B cell (primary cell): Measurements from ENCODE around the gene SPECC1L. TPM values are rescaled to one million over a fixed set of nuclear protein-coding genes. Genes with fewer than 3 reads are reported as not detected.

Source experiments
- ATAC-seq: fragments of 200-7000 bp; cut with Tn5 transposase; one replicate; pipeline ENCODE4 v1.10.0; 2021; ENCODE audit warnings: low read depth, mild to moderate bottlenecking, moderate number of reproducible peaks, moderate library complexity
- CTCF ChIA-PET: fragments of 350-600 bp; sonication (Branson Sonifier 250); formaldehyde crosslinking; loops from one replicate; lab custom pipeline; 2021; ENCODE audit warnings: antibody characterized with exemption, inconsistent platforms; lab: Charles Lee
- POLR2A ChIA-PET: fragments of 350-600 bp; sonication (Branson Sonifier 250); formaldehyde crosslinking; loops from one replicate; lab custom pipeline; 2021; ENCODE audit warnings: antibody characterized with exemption; lab: Charles Lee
- DNase-seq: peaks from one replicate; pipeline ENCODE4 v3.0.0; 2013
- H2AFZ ChIP-seq: 2 replicates; pipeline ENCODE4 v1.6.1; 2012; ENCODE audit warnings: mild to moderate bottlenecking, low read depth, low read length; ENCODE audit not compliant: insufficient read depth, poor library complexity, severe bottlenecking
- H3K27ac ChIP-seq, 2 donors: 1 replicate in 1 of 2; 2 replicates in 1 of 2; pipeline ENCODE4 v1.5.1; 2012 to 2013; ENCODE audit warnings: low read length in 2 of 2, mild to moderate bottlenecking in 2 of 2, moderate library complexity in 1 of 2
- H3K27me3 ChIP-seq, 4 experiments: fragments of 200-600 bp in 1 of 4; sonication (generic) in 1 of 4; replicated peaks in 1 of 4; 1 replicate in 2 of 4; 2 replicates in 2 of 4; pipeline versions ENCODE4 v1.6.1 to v1.7.0; 2013 to 2016; ENCODE audit warnings: low read length in 3 of 4, mild to moderate bottlenecking in 2 of 4, mixed read lengths in 1 of 4, moderate library complexity in 1 of 4; ENCODE audit not compliant: insufficient read depth in 4 of 4, control insufficient read depth in 3 of 4; ENCODE audit errors: control extremely low read depth in 1 of 4
- H3K36me3 ChIP-seq, 2 experiments: replicated peaks in 1 of 2; 1 replicate in 1 of 2; 2 replicates in 1 of 2; pipeline versions ENCODE4 v1.6.1 to v1.7.1; 2013; ENCODE audit warnings: low read length in 1 of 2; ENCODE audit not compliant: insufficient read depth in 2 of 2, control insufficient read depth in 1 of 2; ENCODE audit errors: control extremely low read depth in 1 of 2, extremely low read depth in 1 of 2
- H3K4me1 ChIP-seq, 2 donors: fragments of 200-600 bp in 1 of 2; sonication (generic) in 1 of 2; 1 replicate in 1 of 2; 2 replicates in 1 of 2; pipeline versions ENCODE4 v1.5.1 to v1.6.1; 2013 to 2017; ENCODE audit warnings: low read length in 2 of 2; ENCODE audit not compliant: control insufficient read depth in 2 of 2, insufficient read depth in 2 of 2
- H3K4me2 ChIP-seq: replicated peaks from 2 replicates; pipeline ENCODE3; 2012; ENCODE audit warnings: mild to moderate bottlenecking, low read depth, low read length; ENCODE audit not compliant: poor library complexity, severe bottlenecking
- H3K4me3 ChIP-seq, 5 experiments: fragments of 200-600 bp in 1 of 5; sonication (generic) in 1 of 5; 1 replicate in 3 of 5; 2 replicates in 2 of 5; pipeline versions ENCODE4 v1.5.1 to v1.7.0; 2011 to 2016; ENCODE audit warnings: low read length in 4 of 5, mild to moderate bottlenecking in 4 of 5, low read depth in 2 of 5, control low read depth in 1 of 5, moderate library complexity in 1 of 5; ENCODE audit not compliant: insufficient read depth in 1 of 5; ENCODE audit errors: control extremely low read depth in 1 of 5, extremely low read depth in 1 of 5
- H3K79me2 ChIP-seq: fragments of 200-600 bp; sonication (generic); one replicate; pipeline ENCODE4 v1.6.0; 2016; ENCODE audit warnings: low read length; ENCODE audit not compliant: control insufficient read depth, insufficient read depth
- H3K9ac ChIP-seq: fragments of 200-600 bp; sonication (generic); 2 replicates; pipeline ENCODE4 v1.6.1; 2017; ENCODE audit warnings: mild to moderate bottlenecking, low read length, moderate library complexity
- H3K9me3 ChIP-seq, 3 donors: one replicate each; pipeline versions ENCODE4 v1.6.1 to v1.7.1; 2013; ENCODE audit warnings: low read length in 2 of 3; ENCODE audit not compliant: control insufficient read depth in 2 of 3, insufficient read depth in 1 of 3; ENCODE audit errors: control extremely low read depth in 1 of 3
- H4K20me1 ChIP-seq: 2 replicates; pipeline ENCODE4 v1.6.0; 2012; ENCODE audit warnings: mild to moderate bottlenecking, low read length; ENCODE audit not compliant: insufficient read depth, control insufficient read depth, poor library complexity, severe bottlenecking
- H3K27ac Mint-ChIP-seq: one replicate; pipeline ENCODE4 v1.8.0; 2021; ENCODE audit warnings: mixed read lengths
- H3K27me3 Mint-ChIP-seq: one replicate; pipeline ENCODE4 v1.8.0; 2021; ENCODE audit warnings: mixed read lengths
- H3K4me1 Mint-ChIP-seq: one replicate; pipeline ENCODE4 v1.8.0; 2021; ENCODE audit warnings: mixed read lengths
- H3K4me3 Mint-ChIP-seq: one replicate; pipeline ENCODE4 v1.8.0; 2021; ENCODE audit warnings: mixed read lengths
- H3K9me3 Mint-ChIP-seq: one replicate; pipeline ENCODE4 v1.8.0; 2022; ENCODE audit warnings: mixed read lengths; ENCODE audit not compliant: insufficient read depth
- EZH2 ChIP-seq: IDR thresholded peaks from 2 replicates; pipeline ENCODE4 v1.6.1; 2012; ENCODE audit warnings: borderline replicate concordance, low read depth, mild to moderate bottlenecking, moderate library complexity, low read length; ENCODE audit not compliant: insufficient read depth, poor library complexity, severe bottlenecking
- WGBS: methylation state at CpG from one replicate; pipeline ENCODE4 v1.1.5; 2013; ENCODE audit warnings: missing lambda C conversion rate; ENCODE audit not compliant: insufficient coverage; 5-methylcytosine and 5-hydroxymethylcytosine counted together
- intact Hi-C: fragments of 100-400 bp; cut with micrococcal nuclease; formaldehyde crosslinking; loops from one replicate; pipeline ENCODE4 v1.10.0; 2022
- polyA plus RNA-seq: library from polyadenylated mRNA; depleted of rRNA; stranded (reverse); fragments of >200 nt; gene quantifications from 2 replicates; pipeline ENCODE4 v1.2.3, GENCODE V29; 2012
- total RNA-seq, 2 donors: library from RNA; stranded (reverse); fragments of 120-200 nt in 1 of 2; gene quantifications; 1 replicate in 1 of 2; 2 replicates in 1 of 2; pipeline versions ENCODE4 v1.2.3 to v1.2.4, GENCODE V29; 2013 to 2022
- TF ChIP-seq, protein P1 (sequence below): fragments of 200-600 bp; IDR thresholded peaks from one replicate; pipeline ENCODE4 v1.8.0; 2022; ENCODE audit warnings: antibody characterized with exemption, mild to moderate bottlenecking

The SPECC1L gene
- total and polyA plus RNA-seq, 2 donors (not counting 1 experiment from before 2014, with no cell fraction given), result 14.4 to 85.3 TPM

DNA sequence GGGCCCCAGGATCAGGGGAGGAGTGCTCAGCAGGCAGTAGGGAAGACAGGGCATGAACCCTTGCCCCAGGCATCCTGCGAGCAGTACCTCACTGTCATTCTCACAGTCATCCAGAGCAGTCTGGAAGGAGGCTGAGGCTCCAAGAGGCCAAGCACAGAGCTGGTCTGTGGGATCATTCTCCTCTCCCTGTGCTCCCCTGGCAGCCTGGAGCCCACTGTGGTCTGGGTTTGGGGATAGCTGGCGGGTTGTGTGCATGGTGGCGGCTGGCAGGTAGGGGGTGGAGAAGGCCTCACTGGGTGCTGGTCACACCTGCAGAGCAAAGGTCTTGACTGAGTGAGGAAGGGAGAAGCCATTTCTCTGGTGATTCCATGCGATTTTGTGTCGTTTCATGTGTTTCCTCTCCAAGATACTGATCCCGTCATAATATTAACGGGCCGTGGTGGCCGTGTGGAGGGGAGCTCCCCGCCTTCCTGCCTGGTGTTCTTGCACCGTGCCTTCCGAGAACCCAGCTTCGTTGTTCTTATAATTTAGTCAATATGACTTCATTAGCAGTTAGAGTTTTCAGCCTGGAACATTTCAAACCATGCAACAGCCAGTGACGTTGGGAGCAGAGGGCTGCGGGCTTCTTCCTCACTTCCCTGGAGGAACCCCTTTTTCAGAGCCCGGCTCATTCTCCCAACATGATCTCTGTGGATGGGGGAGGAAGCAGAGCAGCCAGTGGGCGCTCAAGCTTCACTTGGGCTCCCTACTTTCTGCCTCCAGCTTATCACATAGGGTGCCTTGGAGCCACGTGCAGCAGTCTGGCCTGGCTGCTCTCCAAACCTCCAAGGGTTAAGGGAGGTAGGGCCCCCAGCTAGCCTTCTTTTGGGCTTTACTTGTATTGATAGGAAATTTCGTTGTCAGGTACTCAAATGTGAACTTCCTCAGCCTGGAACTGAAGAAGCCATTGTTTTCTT is 136.0 kb downstream of the SPECC1L start:
- WGBS, result 76% methylated on average over 5 of the region's 19 CpGs
- POLR2A ChIA-PET, result no interaction called here
- H3K9me3 Mint-ChIP-seq, result no peaks in the 10 kb centered on the region

DNA sequence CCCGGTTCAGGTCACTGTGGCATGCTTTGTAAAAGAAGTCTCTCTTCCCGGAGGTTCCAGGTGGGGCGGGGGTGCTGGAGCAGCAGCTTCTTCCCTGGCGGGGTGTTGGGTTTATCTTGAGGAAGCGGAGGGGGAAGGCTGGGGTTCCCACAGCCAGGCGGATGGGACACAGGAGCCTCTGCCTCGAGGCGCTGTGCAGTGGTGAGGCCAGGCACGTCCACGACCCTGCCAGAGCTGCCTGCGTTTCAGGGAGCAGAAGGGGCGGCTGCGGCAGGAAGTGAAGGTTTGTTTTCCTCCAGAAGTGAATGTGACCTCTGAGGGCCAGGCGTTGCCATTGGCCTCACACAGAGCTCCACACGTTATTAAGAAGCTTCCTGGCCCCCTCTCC is 136.6 kb downstream of the SPECC1L start:
- H3K27ac ChIP-seq, result no peak overlapping the region
- POLR2A ChIA-PET, result no interaction called here
- H3K4me3 Mint-ChIP-seq, result no peak overlapping the region

More for the DNA sequence above, 136.0 kb downstream of the SPECC1L start:
- TF ChIP-seq, protein P1, sequence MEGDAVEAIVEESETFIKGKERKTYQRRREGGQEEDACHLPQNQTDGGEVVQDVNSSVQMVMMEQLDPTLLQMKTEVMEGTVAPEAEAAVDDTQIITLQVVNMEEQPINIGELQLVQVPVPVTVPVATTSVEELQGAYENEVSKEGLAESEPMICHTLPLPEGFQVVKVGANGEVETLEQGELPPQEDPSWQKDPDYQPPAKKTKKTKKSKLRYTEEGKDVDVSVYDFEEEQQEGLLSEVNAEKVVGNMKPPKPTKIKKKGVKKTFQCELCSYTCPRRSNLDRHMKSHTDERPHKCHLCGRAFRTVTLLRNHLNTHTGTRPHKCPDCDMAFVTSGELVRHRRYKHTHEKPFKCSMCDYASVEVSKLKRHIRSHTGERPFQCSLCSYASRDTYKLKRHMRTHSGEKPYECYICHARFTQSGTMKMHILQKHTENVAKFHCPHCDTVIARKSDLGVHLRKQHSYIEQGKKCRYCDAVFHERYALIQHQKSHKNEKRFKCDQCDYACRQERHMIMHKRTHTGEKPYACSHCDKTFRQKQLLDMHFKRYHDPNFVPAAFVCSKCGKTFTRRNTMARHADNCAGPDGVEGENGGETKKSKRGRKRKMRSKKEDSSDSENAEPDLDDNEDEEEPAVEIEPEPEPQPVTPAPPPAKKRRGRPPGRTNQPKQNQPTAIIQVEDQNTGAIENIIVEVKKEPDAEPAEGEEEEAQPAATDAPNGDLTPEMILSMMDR, result no peak
- TF ChIP-seq EZH2, result no peak
- no peak overlapping the region for H2AFZ ChIP-seq
- ATAC-seq (no peak), DNase-seq (no peak)
- H3K4me1 ChIP-seq, result peaks cover 0 to 25% of the 10 kb centered on the region in 2 donors
- no peak overlapping the region for H3K4me3 ChIP-seq
- Mint-ChIP-seq H3K27me3 (no peaks in the 10 kb centered on the region), H3K27ac (peak overlapping the region; percentile 10), H3K4me1 (peaks cover 20% of the 10 kb centered on the region), H3K4me3 (no peak overlapping the region)
- H3K79me2 ChIP-seq, result peaks cover 9% of the 10 kb centered on the region
- no peak overlapping the region for H3K4me2 ChIP-seq
- H4K20me1 ChIP-seq, result no peaks in the 10 kb centered on the region
- no peak overlapping the region for H3K27ac ChIP-seq
- CTCF ChIA-PET, result no interaction called here
- peaks cover 3 to 53% of the 10 kb centered on the region in 2 experiments for H3K36me3 ChIP-seq
- intact Hi-C loops, result no loop called here
- no peaks in the 10 kb centered on the region for H3K9me3 ChIP-seq
- no peak overlapping the region for H3K9ac ChIP-seq
- H3K27me3 ChIP-seq, result no peaks in the 10 kb centered on the region

More for the DNA sequence above, 136.6 kb downstream of the SPECC1L start:
- Mint-ChIP-seq H3K27ac (no peak overlapping the region), H3K9me3 (no peaks in the 10 kb centered on the region), H3K27me3 (no peaks in the 10 kb centered on the region), H3K4me1 (peaks cover 15% of the 10 kb centered on the region)
- Histone ChIP-seq H3K4me3 (no peak overlapping the region), H3K9me3 (no peaks in the 10 kb centered on the region), H3K4me2 (no peak overlapping the region), H3K4me1 (peaks cover 0 to 18% of the 10 kb centered on the region in 2 donors), H3K27me3 (no peaks in the 10 kb centered on the region), H3K9ac (no peak overlapping the region), H3K79me2 (peaks cover 9% of the 10 kb centered on the region), H2AFZ (no peak overlapping the region), H4K20me1 (no peaks in the 10 kb centered on the region), H3K36me3 (peaks cover 3 to 57% of the 10 kb centered on the region in 2 experiments)
- CTCF ChIA-PET, result no interaction called here
- 67% methylated on average over 13 of the region's 15 CpGs for WGBS
- DNase-seq, result no peak
- intact Hi-C loops, result no loop called here
- TF ChIP-seq, protein P1, result no peak
- TF ChIP-seq EZH2, result no peak
- no peak for ATAC-seq
